PC-9 (cell line): Measurements from ENCODE around the gene SSC5D. TPM values are rescaled to one million over a fixed set of nuclear protein-coding genes. Genes with fewer than 3 reads are reported as not detected.

Experiments
- BruUV-seq: library from RNA; stranded (reverse); fragments of 400-500 nt; replicated peaks from 2 replicates; lab custom pipeline; 2021; lab: Mats Ljungman, UMichigan
- CTCF ChIA-PET: fragments of 300-600 bp; sonication (Branson Sonifier 250); formaldehyde crosslinking; loops from one replicate; lab custom pipeline; 2022; ENCODE audit warnings: antibody characterized with exemption; lab: Charles Lee
- POLR2A ChIA-PET: fragments of 300-600 bp; sonication (Branson Sonifier 250); formaldehyde crosslinking; loops from one replicate; lab custom pipeline; 2022; ENCODE audit warnings: antibody characterized with exemption; ENCODE audit not compliant: unreplicated experiment; lab: Charles Lee
- DNase-seq, 2 experiments: peaks; one replicate each; pipeline versions ENCODE4 v3.0.0 to v3.0.0-alpha.2; 2015 to 2022; ENCODE audit warnings: mixed read lengths in 1 of 2
- H2AFZ ChIP-seq: fragments of 200-600 bp; sonication (generic); 2 replicates; pipeline ENCODE4 v1.8.1; 2017; ENCODE audit warnings: antibody characterized with exemption
- H3F3A ChIP-seq: fragments of 200-600 bp; sonication (generic); 2 replicates; pipeline ENCODE4 v1.8.1; 2017; ENCODE audit warnings: antibody characterized with exemption, mild to moderate bottlenecking, low read depth; ENCODE audit not compliant: insufficient read depth
- H3K27ac ChIP-seq: fragments of 200-600 bp; sonication (generic); 2 replicates; pipeline ENCODE4 v1.6.1; 2016; ENCODE audit warnings: mixed run types
- H3K27me3 ChIP-seq: fragments of 200-600 bp; sonication (generic); 2 replicates; pipeline ENCODE4 v1.6.1; 2016; ENCODE audit warnings: low read depth, mixed run types; ENCODE audit not compliant: insufficient read depth
- H3K36me3 ChIP-seq: fragments of 200-600 bp; sonication (generic); 2 replicates; pipeline ENCODE4 v1.6.1; 2016; ENCODE audit warnings: low read depth, mixed run types
- H3K4me1 ChIP-seq: fragments of 200-600 bp; sonication (generic); replicated peaks from 2 replicates; pipeline ENCODE4 v1.6.1; 2016; ENCODE audit warnings: mixed run types; ENCODE audit not compliant: insufficient read depth
- H3K4me2 ChIP-seq: fragments of 200-600 bp; sonication (generic); 2 replicates; pipeline ENCODE4 v1.6.1; 2017; ENCODE audit warnings: mixed run types
- H3K4me3 ChIP-seq: fragments of 200-600 bp; sonication (generic); 2 replicates; pipeline ENCODE4 v1.6.1; 2016; ENCODE audit warnings: mixed run types
- H3K79me2 ChIP-seq: fragments of 200-600 bp; sonication (generic); 2 replicates; pipeline ENCODE4 v1.6.1; 2017; ENCODE audit warnings: low read depth, mixed run types
- H3K9me2 ChIP-seq: fragments of 200-600 bp; sonication (generic); 2 replicates; pipeline ENCODE4 v1.8.1; 2017; ENCODE audit warnings: mild to moderate bottlenecking; ENCODE audit not compliant: insufficient read depth
- H3K9me3 ChIP-seq: fragments of 200-600 bp; sonication (generic); 2 replicates; pipeline ENCODE4 v1.8.1; 2016; ENCODE audit warnings: low read depth; ENCODE audit not compliant: insufficient read depth
- H4K20me1 ChIP-seq: fragments of 200-600 bp; sonication (generic); 2 replicates; pipeline ENCODE4 v1.8.1; 2017; ENCODE audit not compliant: insufficient read depth
- EZH2 ChIP-seq: fragments of 200-600 bp; sonication (generic); IDR thresholded peaks from 2 replicates; pipeline ENCODE4 v1.8.0; 2017; ENCODE audit warnings: antibody characterized with exemption, low read depth
- intact Hi-C: fragments of 100-400 bp; cut with micrococcal nuclease; formaldehyde crosslinking; loops from one replicate; pipeline ENCODE4 v1.10.0; 2022; ENCODE audit not compliant: unreplicated experiment
- total RNA-seq: library from RNA; stranded (reverse); gene quantifications from 2 replicates; pipeline ENCODE4 v1.2.3, GENCODE V29; 2021
- TF ChIP-seq, protein P1 (sequence below): fragments of 200-600 bp; sonication (generic); conservative IDR thresholded peaks from 2 replicates; pipeline ENCODE4 v1.6.1; 2017; ENCODE audit warnings: mixed run types, antibody characterized with exemption, mild to moderate bottlenecking, moderate library complexity

SSC5D gene
- total RNA-seq, 1 experiment from 2014 or later, result 3.9 TPM

GRCh38 chr19:55486043-55486970 lies 1.9 kb upstream of the SSC5D start:
- POLR2A ChIA-PET, result interaction anchor here (0.7 to 1.2 kb wide), 4 partner anchors 9 to 140 kb away, joined by 5 to 8 read pairs (median 6); partner anchors contain the start of genes ISOC2 and ZNF628
- no peaks in the 10 kb centered on the region for H3K9me3 ChIP-seq
- no peak overlapping the region for H2AFZ ChIP-seq
- no peak for TF ChIP-seq EZH2
- TF ChIP-seq, protein P1, sequence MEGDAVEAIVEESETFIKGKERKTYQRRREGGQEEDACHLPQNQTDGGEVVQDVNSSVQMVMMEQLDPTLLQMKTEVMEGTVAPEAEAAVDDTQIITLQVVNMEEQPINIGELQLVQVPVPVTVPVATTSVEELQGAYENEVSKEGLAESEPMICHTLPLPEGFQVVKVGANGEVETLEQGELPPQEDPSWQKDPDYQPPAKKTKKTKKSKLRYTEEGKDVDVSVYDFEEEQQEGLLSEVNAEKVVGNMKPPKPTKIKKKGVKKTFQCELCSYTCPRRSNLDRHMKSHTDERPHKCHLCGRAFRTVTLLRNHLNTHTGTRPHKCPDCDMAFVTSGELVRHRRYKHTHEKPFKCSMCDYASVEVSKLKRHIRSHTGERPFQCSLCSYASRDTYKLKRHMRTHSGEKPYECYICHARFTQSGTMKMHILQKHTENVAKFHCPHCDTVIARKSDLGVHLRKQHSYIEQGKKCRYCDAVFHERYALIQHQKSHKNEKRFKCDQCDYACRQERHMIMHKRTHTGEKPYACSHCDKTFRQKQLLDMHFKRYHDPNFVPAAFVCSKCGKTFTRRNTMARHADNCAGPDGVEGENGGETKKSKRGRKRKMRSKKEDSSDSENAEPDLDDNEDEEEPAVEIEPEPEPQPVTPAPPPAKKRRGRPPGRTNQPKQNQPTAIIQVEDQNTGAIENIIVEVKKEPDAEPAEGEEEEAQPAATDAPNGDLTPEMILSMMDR, result no peak
- intact Hi-C loops, result no loop called here
- no TSS peak for BruUV-seq
- H3K9me2 ChIP-seq, result no peaks in the 10 kb centered on the region
- H3K27ac ChIP-seq, result 0 out of 2 replicates have a peak overlapping the region, but pooled peaks have one; percentile 2
- H3K36me3 ChIP-seq, result no peaks in the 10 kb centered on the region
- no peaks in the 10 kb centered on the region; the same call in 1 of the 2 replicates for H4K20me1 ChIP-seq
- 0 out of 2 replicates have a peak, but pooled peaks cover 1% of the 10 kb centered on the region for H3K27me3 ChIP-seq
- DNase-seq, result no peak
- CTCF ChIA-PET, result interaction anchor here (0.5 to 1.0 kb wide), 2 partner anchors 10 to 167 kb away, joined by 3 to 4 read pairs; no protein-coding TSS in a partner anchor
- H3F3A ChIP-seq, result peaks cover 22% of the 10 kb centered on the region; the same call in 1 of the 2 replicates
- H3K4me1 ChIP-seq, result peaks cover 21% of the 10 kb centered on the region
- H3K4me2 ChIP-seq, result peak overlapping the region; percentile 96; the same call in 1 of the 2 replicates
- H3K79me2 ChIP-seq, result no peaks in the 10 kb centered on the region; the same call in 1 of the 2 replicates
- peak overlapping the region; percentile 90; the same call in 1 of the 2 replicates for H3K4me3 ChIP-seq

DNA sequence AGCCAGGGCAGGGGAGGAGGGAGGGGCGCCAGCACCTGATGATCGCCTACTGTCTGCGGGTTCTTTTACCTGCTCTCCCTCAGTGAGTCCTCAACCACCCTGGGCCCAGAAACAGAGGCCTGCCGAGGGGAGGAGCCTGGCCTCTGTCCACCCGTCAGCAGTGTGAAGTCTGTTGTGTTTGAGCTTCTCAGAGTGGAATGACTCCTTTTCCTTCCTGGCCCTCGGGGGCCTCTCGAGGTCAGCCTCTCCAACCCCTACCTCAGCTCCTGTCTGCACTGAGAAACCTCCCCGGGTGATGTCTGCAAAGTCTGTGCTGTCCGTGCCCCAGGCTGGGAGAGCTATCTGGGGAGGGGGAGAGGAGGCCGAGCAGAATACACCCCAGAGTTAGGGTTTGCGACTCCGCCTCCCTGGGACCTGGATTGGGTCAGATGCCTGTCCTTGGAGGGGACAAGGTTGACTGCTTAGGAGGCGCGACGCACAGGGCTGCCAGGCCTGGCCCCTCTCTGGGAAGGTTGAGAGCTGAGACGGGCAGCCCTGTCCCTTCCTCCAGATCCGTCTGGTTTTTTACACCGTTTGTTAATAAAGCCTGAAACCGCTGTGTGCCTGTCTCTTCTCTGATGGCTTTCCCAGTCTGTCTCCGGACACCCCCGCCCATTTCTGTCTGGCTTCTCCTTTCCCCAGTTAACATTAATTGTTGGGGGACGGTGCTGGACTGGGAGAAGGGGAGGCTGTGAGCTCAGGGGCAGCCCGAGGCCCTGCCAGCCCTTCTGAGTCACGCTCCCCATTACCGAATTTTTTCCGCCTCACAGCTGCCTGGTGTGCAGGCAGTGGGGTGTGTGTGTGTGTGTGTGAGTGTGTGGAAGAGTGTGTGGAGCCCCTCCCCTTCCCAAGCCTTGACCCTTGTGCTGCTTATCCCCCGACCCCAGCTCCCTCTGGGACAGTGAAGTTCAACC lies 989 bp upstream of the SSC5D start:
- Histone ChIP-seq H3K27ac (0 out of 2 replicates have a peak overlapping the region, but pooled peaks have one; percentile 2), H4K20me1 (no peaks in the 10 kb centered on the region; the same call in 1 of the 2 replicates), H3K4me1 (peaks cover 21% of the 10 kb centered on the region), H3K4me2 (peak overlapping the region; percentile 41), H3K4me3 (no peak overlapping the region), H3K9me3 (no peaks in the 10 kb centered on the region), H3K27me3 (peaks cover 3% of the 10 kb centered on the region; the same call in 1 of the 2 replicates), H3F3A (peaks cover 22% of the 10 kb centered on the region; the same call in 1 of the 2 replicates), H3K36me3 (no peaks in the 10 kb centered on the region), H3K9me2 (no peaks in the 10 kb centered on the region), H3K79me2 (no peaks in the 10 kb centered on the region; the same call in 1 of the 2 replicates), H2AFZ (no peak overlapping the region)
- ChIA-PET POLR2A (interaction anchor here (0.6 to 1.2 kb wide), 10 partner anchors 8 to 139 kb away, joined by 3 to 12 read pairs (median 5); partner anchors contain the start of genes ISOC2, ZNF628 and ZNF784), CTCF (interaction anchor here (0.6 to 1.0 kb wide), 5 partner anchors 11 to 1016 kb away, joined by 3 to 7 read pairs (median 4); no protein-coding TSS in a partner anchor)
- DNase-seq, result peak; percentile 65 to 69
- TSS peak; percentile 21 for BruUV-seq
- intact Hi-C loops, result no loop called here
- no peak for TF ChIP-seq EZH2
- TF ChIP-seq, protein P1, result no peak
